ENCODE measurements around the gene TCEAL4.
"Not testable (repeated sequence)": the region's sequence is repeated elsewhere in the genome, so short reads cannot be mapped to it uniquely, and the experiment has no call there.

Gene TCEAL4

GRCh38 chrX:103592295-103592694 is 7.0 kb downstream of the TCEAL4 start:
- not testable (repeated sequence) for DNase-seq (ENCODE audit: low spot score)

GRCh38 chrX:103595202-103595601 is 9.9 kb downstream of the TCEAL4 start:
- not testable (repeated sequence) for DNase-seq (ENCODE audit: low spot score)

GRCh38 chrX:103607364-103608305 is 22.3 kb downstream of the TCEAL4 start, which contains the start of gene TCEAL3:
Gene TCEAL3, plus strand, starts transcription at chrX:103607963. Its CDS starts 1,102 bp downstream, at chrX:103609065.
- DNase-seq (ENCODE audit: low spot score): peak; percentile 23

- DNase-seq (ENCODE audit: low spot score): no peak
Observed at GRCh38 chrX:103608306-103608963, 23.1 kb downstream of the TCEAL4 start.

GRCh38 chrX:103610282-103610681 is 25.0 kb downstream of the TCEAL4 start:
- DNase-seq (ENCODE audit: low spot score): no peak

GRCh38 chrX:103613362-103613890 is 28.1 kb downstream of the TCEAL4 start:
- DNase-seq (ENCODE audit: low spot score): no peak

- no peak for DNase-seq (ENCODE audit: low spot score)
Observed at GRCh38 chrX:103614999-103615398, 29.7 kb downstream of the TCEAL4 start.

GRCh38 chrX:103615781-103616371 is 30.6 kb downstream of the TCEAL4 start:
- no peak for DNase-seq (ENCODE audit: low spot score)

- no peak for DNase-seq (ENCODE audit: low spot score)
Observed at GRCh38 chrX:103616676-103617186, 31.4 kb downstream of the TCEAL4 start.

- DNase-seq (ENCODE audit: low spot score): no peak
Observed at GRCh38 chrX:103624111-103624510, 38.8 kb downstream of the TCEAL4 start.

GRCh38 chrX:103626855-103627254 is 41.5 kb downstream of the TCEAL4 start:
- DNase-seq (ENCODE audit: low spot score): no peak

GRCh38 chrX:103628386-103629317 is 43.3 kb downstream of the TCEAL4 start, which contains the start of gene TCEAL1:
Gene TCEAL1, plus strand, starts transcription at chrX:103628975. Its CDS starts 942 bp downstream, at chrX:103629917.
- DNase-seq (ENCODE audit: low spot score): peak; percentile 8

GRCh38 chrX:103629318-103630170 is 44.2 kb downstream of the TCEAL4 start:
- DNase-seq (ENCODE audit: low spot score): peak; percentile 2

GRCh38 chrX:103630171-103630511 is 44.8 kb downstream of the TCEAL4 start:
- DNase-seq (ENCODE audit: low spot score): no peak

- no peak for DNase-seq (ENCODE audit: low spot score)
Observed at GRCh38 chrX:103631145-103631544, 45.8 kb downstream of the TCEAL4 start.

- DNase-seq (ENCODE audit: low spot score): no peak
Observed at GRCh38 chrX:103635436-103635835, 50.1 kb downstream of the TCEAL4 start.

Data from germinal center (tissue), 1 donor.